ES-I3 (cell line): ENCODE results near the gene FKBP3.
"Not testable (repeated sequence)": the region's sequence is repeated elsewhere in the genome, so short reads cannot be mapped to it uniquely, and the experiment has no call there.

Experiments used
- H3K36me3 ChIP-seq: 2 replicates; pipeline ENCODE4 v1.6.1; 2013; ENCODE audit warnings: mild to moderate bottlenecking, low read length, control low read depth, moderate library complexity; ENCODE audit not compliant: insufficient read depth
- H3K4me1 ChIP-seq: 2 replicates; pipeline ENCODE4 v1.6.1; 2013; ENCODE audit warnings: mild to moderate bottlenecking, control low read depth, low read length; ENCODE audit not compliant: insufficient read depth
- H3K9ac ChIP-seq: 2 replicates; pipeline ENCODE4 v1.6.1; 2013; ENCODE audit warnings: low read depth, mild to moderate bottlenecking, low read length, moderate library complexity
- H3K9me3 ChIP-seq: 2 replicates; pipeline ENCODE4 v1.6.1; 2013; ENCODE audit warnings: mild to moderate bottlenecking, low read length, moderate library complexity; ENCODE audit not compliant: control insufficient read depth, insufficient read depth

FKBP3 gene

DNA sequence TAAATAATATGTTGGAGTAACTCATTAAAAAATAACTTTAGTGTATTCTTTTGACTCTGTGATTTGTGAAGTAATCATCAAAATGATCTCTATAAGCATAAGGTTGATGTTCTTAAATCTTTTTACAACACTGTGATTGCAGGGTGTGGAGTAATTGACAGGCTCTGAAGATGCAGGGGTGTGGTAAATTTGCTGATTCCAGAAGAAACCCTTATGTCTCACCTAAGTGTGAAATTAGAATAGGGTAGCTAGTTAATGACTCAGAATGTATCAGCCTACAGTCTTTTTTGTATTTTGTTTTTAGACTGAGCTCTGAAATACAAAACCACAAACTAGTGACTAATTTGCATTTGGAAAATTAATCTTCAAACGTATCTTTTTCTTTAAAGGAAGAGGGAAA lies 44.5 kb downstream of the FKBP3 start:
- no peaks in the 10 kb centered on the region for H3K36me3 ChIP-seq
- H3K9ac ChIP-seq = no peak overlapping the region
- H3K9me3 ChIP-seq = no peaks in the 10 kb centered on the region
- H3K4me1 ChIP-seq = peaks cover 5% of the 10 kb centered on the region; the same call in 1 of the 2 replicates

- H3K4me1 ChIP-seq = peaks cover 11% of the 10 kb centered on the region; the same call in 1 of the 2 replicates
- H3K9ac ChIP-seq = peak overlapping the region; percentile 98
- no peaks in the 10 kb centered on the region for H3K36me3 ChIP-seq
- H3K9me3 ChIP-seq = no peaks in the 10 kb centered on the region
Observed at GRCh38 chr14:45084946-45085346, 49.3 kb downstream of the FKBP3 start.

- peak within 1 kb of the TSS; percentile 98 for H3K9ac ChIP-seq
- H3K9me3 ChIP-seq = no peaks in the 10 kb centered on the region
- peaks cover 11% of the 10 kb centered on the region; the same call in 1 of the 2 replicates for H3K4me1 ChIP-seq
- H3K36me3 ChIP-seq = no peaks in the 10 kb centered on the region
Observed at GRCh38 chr14:45083976-45084722, 50.1 kb downstream of the FKBP3 start, which contains the start of gene PRPF39. Gene PRPF39, plus strand, starts transcription at chr14:45084116. Its CDS starts 11,124 bp downstream, at chr14:45095240.

DNA sequence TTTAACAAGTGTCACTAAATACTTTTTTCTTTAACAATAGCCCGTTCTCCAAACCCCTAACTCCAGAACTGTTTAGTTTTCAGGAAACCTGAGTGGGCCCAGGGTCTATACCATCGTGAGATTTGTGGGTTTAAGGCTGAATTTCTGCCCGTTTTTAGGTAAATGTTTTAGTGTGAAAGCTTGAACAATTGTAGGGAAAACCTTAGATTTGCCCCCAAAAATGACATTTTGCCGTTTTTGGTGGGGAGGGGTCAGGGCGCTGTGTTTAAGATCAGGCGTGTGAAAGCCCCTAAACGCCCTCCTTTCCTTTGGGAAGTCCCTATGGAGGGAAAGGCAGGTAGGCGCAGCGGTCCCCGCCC lies 50.7 kb downstream of the FKBP3 start:
- no peaks in the 10 kb centered on the region for H3K9me3 ChIP-seq
- H3K4me1 ChIP-seq = peaks cover 11% of the 10 kb centered on the region; the same call in 1 of the 2 replicates
- H3K36me3 ChIP-seq = no peaks in the 10 kb centered on the region
- H3K9ac ChIP-seq = peak overlapping the region; percentile 75

- H3K9me3 ChIP-seq = no peaks in the 10 kb centered on the region
- peaks cover 11% of the 10 kb centered on the region; the same call in 1 of the 2 replicates for H3K4me1 ChIP-seq
- H3K36me3 ChIP-seq = no peaks in the 10 kb centered on the region
- H3K9ac ChIP-seq = no peak overlapping the region
Observed at GRCh38 chr14:45082420-45082819, 51.9 kb downstream of the FKBP3 start.

GRCh38 chr14:45081096-45081495 lies 53.2 kb downstream of the FKBP3 start:
- H3K36me3 ChIP-seq, H3K9ac ChIP-seq, H3K9me3 ChIP-seq: not testable (repeated sequence)
- peaks cover 11% of the 10 kb centered on the region for H3K4me1 ChIP-seq

GRCh38 chr14:45080416-45080968 lies 53.8 kb downstream of the FKBP3 start:
- not testable (repeated sequence) for H3K36me3 ChIP-seq, H3K9ac ChIP-seq, H3K9me3 ChIP-seq, H3K4me1 ChIP-seq

DNA sequence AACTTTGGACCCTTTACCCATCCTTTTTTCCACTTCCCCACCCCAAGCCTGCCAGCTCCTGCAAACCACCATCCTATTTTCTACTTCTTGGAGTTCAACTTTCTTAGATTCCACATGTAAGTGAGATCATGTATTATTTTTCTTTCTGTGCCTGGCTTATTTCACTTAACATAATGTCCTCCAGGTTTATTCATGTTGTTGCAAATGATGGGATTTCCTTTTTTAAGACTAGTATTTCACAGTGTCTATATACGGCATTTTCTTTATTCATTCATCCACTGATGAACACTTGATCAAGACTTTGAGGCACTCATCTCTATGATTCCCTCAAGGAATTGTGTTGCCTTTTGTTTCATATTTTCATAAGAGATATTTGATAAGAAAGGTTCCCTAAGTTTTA lies 56.0 kb downstream of the FKBP3 start:
- Histone ChIP-seq H3K9ac (no peak overlapping the region), H3K9me3 (no peaks in the 10 kb centered on the region), H3K4me1 (peaks cover 6% of the 10 kb centered on the region; the same call in 1 of the 2 replicates), H3K36me3 (no peaks in the 10 kb centered on the region)

DNA sequence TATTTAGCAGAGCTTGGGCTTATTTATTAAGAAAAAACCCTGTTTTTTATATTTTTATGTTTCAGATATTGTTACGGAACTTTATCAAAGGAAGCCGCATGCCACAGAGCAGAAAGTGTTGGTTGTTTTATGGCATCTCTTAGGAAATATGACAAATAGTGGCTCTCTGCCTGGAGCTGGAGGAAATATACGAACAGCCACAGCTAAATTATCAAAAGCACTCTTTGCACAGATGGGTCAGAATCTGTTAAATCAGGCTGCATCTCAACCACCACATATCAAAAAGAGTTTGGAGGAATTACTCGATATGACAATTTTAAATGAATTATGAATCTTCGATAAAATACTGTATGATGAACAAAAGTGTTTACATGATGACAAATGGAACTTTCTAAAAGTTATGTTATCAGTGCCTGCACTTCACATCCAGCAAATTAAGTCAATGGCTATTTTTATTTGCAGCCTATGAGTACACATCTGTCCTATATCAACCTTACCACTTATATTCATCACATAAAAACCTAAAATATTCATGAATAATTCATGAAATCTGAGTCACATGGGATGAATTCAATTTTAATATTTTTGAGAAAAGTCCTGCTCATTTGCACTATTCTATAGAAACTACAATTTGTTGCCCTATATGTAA lies 60.9 kb downstream of the FKBP3 start:
- H3K9ac ChIP-seq = no peak overlapping the region
- no peaks in the 10 kb centered on the region for H3K36me3 ChIP-seq
- H3K4me1 ChIP-seq = no peaks in the 10 kb centered on the region; the same call in 1 of the 2 replicates
- no peaks in the 10 kb centered on the region for H3K9me3 ChIP-seq

- no peaks in the 10 kb centered on the region for H3K36me3 ChIP-seq
- H3K9ac ChIP-seq = no peak overlapping the region
- H3K9me3 ChIP-seq = no peaks in the 10 kb centered on the region
- no peaks in the 10 kb centered on the region; the same call in 1 of the 2 replicates for H3K4me1 ChIP-seq
Observed at GRCh38 chr14:45072126-45072525, 62.2 kb downstream of the FKBP3 start.

DNA sequence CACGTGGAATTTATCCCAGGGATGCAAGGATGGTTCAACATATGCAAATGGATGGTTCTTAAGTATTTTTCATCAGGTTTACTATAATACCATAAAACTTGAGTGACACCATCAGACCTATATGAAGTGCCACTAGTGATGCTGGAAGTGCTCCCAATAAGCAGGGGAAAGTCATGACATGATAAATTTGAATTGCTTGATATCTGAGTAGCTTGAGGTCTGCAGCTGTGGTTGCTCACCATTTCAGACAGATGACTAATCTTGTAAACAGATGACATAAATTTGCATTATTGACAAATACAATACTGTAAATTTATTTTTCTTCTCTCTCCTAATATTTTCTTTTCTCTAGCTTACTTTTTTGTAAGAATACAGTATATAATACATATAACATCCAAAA lies 64.1 kb downstream of the FKBP3 start:
- Histone ChIP-seq H3K9me3 (no peaks in the 10 kb centered on the region), H3K36me3 (no peaks in the 10 kb centered on the region), H3K9ac (no peak overlapping the region), H3K4me1 (no peaks in the 10 kb centered on the region)

GRCh38 chr14:45068396-45068795 lies 65.9 kb downstream of the FKBP3 start:
- Histone ChIP-seq H3K36me3 (no peaks in the 10 kb centered on the region), H3K9ac (no peak overlapping the region)

GRCh38 chr14:45066667-45067066 lies 67.6 kb downstream of the FKBP3 start:
- no peaks in the 10 kb centered on the region for H3K4me1 ChIP-seq
- no peaks in the 10 kb centered on the region for H3K9me3 ChIP-seq
- H3K9ac ChIP-seq = no peak overlapping the region
- H3K36me3 ChIP-seq = no peaks in the 10 kb centered on the region

More at GRCh38 chr14:45068396-45068795, 65.9 kb downstream of the FKBP3 start:
- no peaks in the 10 kb centered on the region for H3K4me1 ChIP-seq
- no peaks in the 10 kb centered on the region for H3K9me3 ChIP-seq

GRCh38 chr14:45065956-45066355 lies 68.3 kb downstream of the FKBP3 start:
- no peaks in the 10 kb centered on the region for H3K36me3 ChIP-seq
- H3K9me3 ChIP-seq = no peaks in the 10 kb centered on the region
- no peaks in the 10 kb centered on the region for H3K4me1 ChIP-seq
- H3K9ac ChIP-seq = no peak overlapping the region
